Measurements from ENCODE around the gene KIF5C. TPM values are rescaled to one million over a fixed set of nuclear protein-coding genes. Genes with fewer than 3 reads are reported as not detected.

KIF5C gene
- total and polyA plus RNA-seq, 2 donors (not counting 1 experiment from before 2014, with no cell fraction given): 1.9 to 6.1 TPM

- Histone ChIP-seq H3K4me3 (ENCODE audit: control extremely low read depth in 1 of 5, extremely low read depth in 1 of 5, insufficient read depth in 1 of 5, low read depth in 2 of 5, low read length in 4 of 5) (no peak overlapping the region), H3K4me1 (ENCODE audit: control insufficient read depth in 2 of 2, insufficient read depth in 2 of 2, low read length in 2 of 2) (no peaks in the 10 kb centered on the region), H3K9me3 (ENCODE audit: control extremely low read depth in 1 of 3, control insufficient read depth in 2 of 3, insufficient read depth in 1 of 3, low read length in 2 of 3) (no peaks in the 10 kb centered on the region), H3K4me2 (replicated peaks; ENCODE audit: low read depth, low read length, poor library complexity, severe bottlenecking) (no peak overlapping the region), H3K36me3 (replicated peaks in 1 of 2; ENCODE audit: control extremely low read depth in 1 of 2, control insufficient read depth in 1 of 2, extremely low read depth in 1 of 2, insufficient read depth in 2 of 2, low read length in 1 of 2) (no peaks in the 10 kb centered on the region), H3K27ac (ENCODE audit: low read length in 2 of 2) (no peak overlapping the region), H3K79me2 (ENCODE audit: control insufficient read depth, insufficient read depth, low read length) (no peaks in the 10 kb centered on the region), H3K9ac (ENCODE audit: low read length) (no peak overlapping the region), H3K27me3 (replicated peaks in 1 of 4; ENCODE audit: control extremely low read depth in 1 of 4, control insufficient read depth in 3 of 4, insufficient read depth in 4 of 4, low read length in 3 of 4) (no peaks in the 10 kb centered on the region), H4K20me1 (ENCODE audit: control insufficient read depth, insufficient read depth, low read length, poor library complexity, severe bottlenecking) (no peaks in the 10 kb centered on the region), H2AFZ (ENCODE audit: insufficient read depth, low read depth, low read length, poor library complexity, severe bottlenecking) (no peak overlapping the region)
- Mint-ChIP-seq H3K4me3 (no peak overlapping the region), H3K27me3 (no peaks in the 10 kb centered on the region), H3K9me3 (ENCODE audit: insufficient read depth) (no peaks in the 10 kb centered on the region), H3K27ac (no peak overlapping the region), H3K4me1 (no peaks in the 10 kb centered on the region)
- no peak for DNase-seq
- POLR2A ChIA-PET: no interaction called here
- 100% methylated on average over 1 of the region's 3 CpGs for WGBS (ENCODE audit: insufficient coverage)
- no peak for ATAC-seq (ENCODE audit: low read depth)
- CTCF ChIA-PET: no interaction called here
- TF ChIP-seq, protein P1, sequence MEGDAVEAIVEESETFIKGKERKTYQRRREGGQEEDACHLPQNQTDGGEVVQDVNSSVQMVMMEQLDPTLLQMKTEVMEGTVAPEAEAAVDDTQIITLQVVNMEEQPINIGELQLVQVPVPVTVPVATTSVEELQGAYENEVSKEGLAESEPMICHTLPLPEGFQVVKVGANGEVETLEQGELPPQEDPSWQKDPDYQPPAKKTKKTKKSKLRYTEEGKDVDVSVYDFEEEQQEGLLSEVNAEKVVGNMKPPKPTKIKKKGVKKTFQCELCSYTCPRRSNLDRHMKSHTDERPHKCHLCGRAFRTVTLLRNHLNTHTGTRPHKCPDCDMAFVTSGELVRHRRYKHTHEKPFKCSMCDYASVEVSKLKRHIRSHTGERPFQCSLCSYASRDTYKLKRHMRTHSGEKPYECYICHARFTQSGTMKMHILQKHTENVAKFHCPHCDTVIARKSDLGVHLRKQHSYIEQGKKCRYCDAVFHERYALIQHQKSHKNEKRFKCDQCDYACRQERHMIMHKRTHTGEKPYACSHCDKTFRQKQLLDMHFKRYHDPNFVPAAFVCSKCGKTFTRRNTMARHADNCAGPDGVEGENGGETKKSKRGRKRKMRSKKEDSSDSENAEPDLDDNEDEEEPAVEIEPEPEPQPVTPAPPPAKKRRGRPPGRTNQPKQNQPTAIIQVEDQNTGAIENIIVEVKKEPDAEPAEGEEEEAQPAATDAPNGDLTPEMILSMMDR (IDR thresholded peaks at IDR 0.05): no peak
- TF ChIP-seq EZH2 (IDR thresholded peaks at IDR 0.05; ENCODE audit: borderline replicate concordance, insufficient read depth, low read depth, low read length, poor library complexity, severe bottlenecking): no peak
- intact Hi-C loops (cut with micrococcal nuclease): no loop called here
Measured at GRCh38 chr2:149004836-149005235, 129.8 kb downstream of the KIF5C start.

DNA sequence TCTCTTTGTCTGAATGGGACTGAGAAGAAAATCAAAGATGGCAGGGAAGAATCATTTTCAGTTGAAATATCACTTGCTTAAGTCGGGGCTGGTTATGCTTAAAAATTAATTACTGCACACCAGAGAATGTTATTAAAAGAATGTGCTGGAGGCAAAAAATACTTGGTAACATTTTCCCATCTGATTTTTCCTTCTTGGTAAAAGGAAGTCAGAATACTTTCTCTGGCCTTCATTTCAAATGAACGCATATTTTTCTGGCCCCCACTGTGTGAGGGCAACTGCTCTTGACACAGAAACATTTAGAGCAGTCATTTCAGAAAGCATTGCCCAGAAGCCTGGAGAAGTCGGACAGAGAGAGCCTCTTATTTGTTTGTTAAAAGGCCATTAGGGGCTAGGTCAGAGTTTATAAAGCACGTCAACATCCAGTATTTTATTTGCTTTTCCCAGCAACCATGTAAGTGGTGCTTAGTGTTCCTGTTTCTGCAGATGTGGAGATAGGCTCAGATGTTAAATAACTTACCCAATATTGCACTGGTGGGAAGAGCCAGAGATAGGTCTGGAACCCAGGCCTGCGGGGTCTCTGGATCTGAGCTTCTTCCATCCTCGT, 130.5 kb downstream of the KIF5C start:
- Histone ChIP-seq H3K4me1 (ENCODE audit: control insufficient read depth in 2 of 2, insufficient read depth in 2 of 2, low read length in 2 of 2) (no peaks in the 10 kb centered on the region), H3K27me3 (replicated peaks in 1 of 4; ENCODE audit: control extremely low read depth in 1 of 4, control insufficient read depth in 3 of 4, insufficient read depth in 4 of 4, low read length in 3 of 4) (no peaks in the 10 kb centered on the region), H2AFZ (ENCODE audit: insufficient read depth, low read depth, low read length, poor library complexity, severe bottlenecking) (no peak overlapping the region), H3K9me3 (ENCODE audit: control extremely low read depth in 1 of 3, control insufficient read depth in 2 of 3, insufficient read depth in 1 of 3, low read length in 2 of 3) (no peaks in the 10 kb centered on the region), H3K4me3 (ENCODE audit: control extremely low read depth in 1 of 5, extremely low read depth in 1 of 5, insufficient read depth in 1 of 5, low read depth in 2 of 5, low read length in 4 of 5) (no peak overlapping the region), H4K20me1 (ENCODE audit: control insufficient read depth, insufficient read depth, low read length, poor library complexity, severe bottlenecking) (no peaks in the 10 kb centered on the region), H3K36me3 (replicated peaks in 1 of 2; ENCODE audit: control extremely low read depth in 1 of 2, control insufficient read depth in 1 of 2, extremely low read depth in 1 of 2, insufficient read depth in 2 of 2, low read length in 1 of 2) (no peaks in the 10 kb centered on the region), H3K79me2 (ENCODE audit: control insufficient read depth, insufficient read depth, low read length) (no peaks in the 10 kb centered on the region), H3K9ac (ENCODE audit: low read length) (no peak overlapping the region), H3K4me2 (replicated peaks; ENCODE audit: low read depth, low read length, poor library complexity, severe bottlenecking) (no peak overlapping the region), H3K27ac (ENCODE audit: low read length in 2 of 2) (no peak overlapping the region)
- H3K4me1 Mint-ChIP-seq: no peaks in the 10 kb centered on the region
- no peaks in the 10 kb centered on the region for H3K9me3 Mint-ChIP-seq (ENCODE audit: insufficient read depth)
- no peak overlapping the region for H3K4me3 Mint-ChIP-seq
- DNase-seq: no peak
- intact Hi-C loops (cut with micrococcal nuclease): no loop called here
- no peak overlapping the region for H3K27ac Mint-ChIP-seq
- WGBS (ENCODE audit: insufficient coverage): 94% methylated on average over 3 of the region's 6 CpGs
- no peaks in the 10 kb centered on the region for H3K27me3 Mint-ChIP-seq
- CTCF ChIA-PET: no interaction called here
- POLR2A ChIA-PET: no interaction called here
- no peak for ATAC-seq (ENCODE audit: low read depth)
- TF ChIP-seq EZH2 (IDR thresholded peaks at IDR 0.05; ENCODE audit: borderline replicate concordance, insufficient read depth, low read depth, low read length, poor library complexity, severe bottlenecking): no peak
- TF ChIP-seq, protein P1 (IDR thresholded peaks at IDR 0.05): no peak

Data from B cell (primary cell).